HG02571 (cell line): Measurements from ENCODE around the gene MAPK13.

Experiments
- ATAC-seq: cut with Tn5 transposase; IDR thresholded peaks from one replicate; pipeline ENCODE4 v1.9.1; 2021; ENCODE audit warnings: mild to moderate bottlenecking, moderate library complexity; ENCODE audit not compliant: unreplicated experiment

The MAPK13 gene

DNA sequence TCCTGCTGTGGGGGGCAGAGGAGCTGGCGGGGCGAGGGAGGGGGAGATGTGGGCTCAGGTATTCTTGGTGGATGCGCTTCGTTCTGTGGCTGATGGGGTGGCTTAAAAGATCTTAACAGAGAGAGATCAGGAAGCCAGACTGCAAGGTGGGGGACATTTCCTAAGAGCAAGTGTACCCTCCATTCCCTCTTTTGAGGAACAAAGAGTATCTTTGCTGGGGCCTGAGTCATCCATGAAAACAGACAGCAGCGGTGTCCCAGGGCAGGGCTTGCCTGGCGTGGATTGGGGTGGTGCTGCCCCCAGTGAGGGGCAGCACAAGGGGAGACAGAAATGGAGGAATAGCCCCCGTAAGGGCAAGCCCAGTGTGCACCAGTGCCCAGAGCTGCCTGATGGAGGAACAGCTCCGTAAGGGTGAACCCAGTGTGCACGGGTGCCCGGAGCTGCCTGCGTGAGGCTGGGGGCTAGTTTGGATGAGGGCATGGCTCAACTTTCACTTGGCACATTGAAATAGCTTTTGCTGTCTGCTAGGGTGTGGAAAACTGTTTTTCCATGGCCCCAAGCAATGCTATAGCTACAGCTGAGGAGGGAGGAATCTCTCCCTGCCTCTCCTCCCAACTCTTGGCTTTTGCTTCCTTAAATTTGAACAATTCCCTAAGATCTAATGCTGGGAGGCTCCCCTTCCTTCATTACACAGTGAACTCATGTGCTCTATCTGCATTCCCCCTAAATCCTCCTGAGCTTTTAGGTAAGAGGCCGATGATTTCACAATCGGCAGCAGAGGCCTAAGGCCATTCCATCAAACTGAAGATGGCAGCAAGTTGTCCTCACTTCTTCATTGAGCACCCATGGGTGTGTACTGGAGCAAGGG is 12.9 kb downstream of the MAPK13 start:
- no peak for ATAC-seq

DNA sequence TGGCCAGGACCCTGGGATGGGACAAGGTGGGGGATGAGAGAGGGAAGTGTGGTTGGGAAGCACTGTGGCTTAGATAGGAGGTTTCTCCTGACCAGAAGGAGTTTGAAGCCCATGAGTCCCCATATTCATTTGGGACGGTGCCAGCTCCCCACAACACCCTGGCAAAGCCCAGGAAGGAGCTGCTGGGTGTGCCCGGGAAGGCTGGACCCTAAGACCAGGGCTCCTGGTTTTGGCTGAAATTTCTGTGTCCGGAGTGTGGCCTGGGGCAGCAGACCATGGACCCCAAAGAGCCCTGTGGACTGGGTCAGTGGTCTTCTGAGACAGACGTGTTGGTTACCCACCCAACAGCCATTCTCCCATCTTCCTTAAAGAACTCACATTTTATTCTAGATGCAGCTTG is 15.2 kb downstream of the MAPK13 start:
- ATAC-seq: no peak

DNA sequence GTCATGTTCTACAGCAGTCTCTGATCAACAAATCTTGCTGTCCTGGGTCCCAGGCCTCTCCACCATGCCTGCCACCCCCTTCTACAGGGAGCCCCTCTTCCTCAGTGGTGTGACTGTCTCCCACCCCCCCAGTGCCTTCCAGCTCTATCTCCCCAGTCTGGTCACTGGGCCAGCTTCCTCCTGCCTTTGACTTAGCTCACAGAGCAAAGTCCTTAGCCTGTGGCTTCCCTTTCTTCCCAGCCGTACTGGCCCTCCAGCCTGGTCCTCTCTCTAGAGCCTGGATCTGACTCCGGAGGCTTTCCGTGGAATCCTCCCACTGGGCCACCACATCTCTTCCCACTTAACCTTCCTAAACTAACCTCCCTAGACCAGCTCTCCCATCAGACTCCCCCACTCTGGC is 17.0 kb downstream of the MAPK13 start:
- ATAC-seq: no peak

DNA sequence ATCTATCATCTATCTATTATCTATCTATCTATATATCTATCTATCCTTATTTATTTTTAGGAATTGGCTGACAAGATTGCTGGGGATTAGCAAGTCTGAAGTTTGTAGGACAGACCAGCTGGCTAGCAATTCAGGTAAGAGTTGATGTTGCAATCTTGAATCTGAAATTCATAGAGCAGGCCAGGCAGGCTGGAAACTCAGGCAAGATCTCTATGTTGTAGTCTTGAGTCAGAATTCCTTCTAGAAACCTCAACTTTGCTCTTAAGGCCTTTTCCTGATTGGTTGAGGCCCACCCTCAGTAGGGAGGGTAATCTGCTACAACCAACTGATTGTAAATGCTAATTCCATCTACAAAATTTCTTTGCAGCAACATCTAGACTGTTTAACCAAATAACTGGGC is 19.2 kb downstream of the MAPK13 start:
- ATAC-seq: no peak

DNA sequence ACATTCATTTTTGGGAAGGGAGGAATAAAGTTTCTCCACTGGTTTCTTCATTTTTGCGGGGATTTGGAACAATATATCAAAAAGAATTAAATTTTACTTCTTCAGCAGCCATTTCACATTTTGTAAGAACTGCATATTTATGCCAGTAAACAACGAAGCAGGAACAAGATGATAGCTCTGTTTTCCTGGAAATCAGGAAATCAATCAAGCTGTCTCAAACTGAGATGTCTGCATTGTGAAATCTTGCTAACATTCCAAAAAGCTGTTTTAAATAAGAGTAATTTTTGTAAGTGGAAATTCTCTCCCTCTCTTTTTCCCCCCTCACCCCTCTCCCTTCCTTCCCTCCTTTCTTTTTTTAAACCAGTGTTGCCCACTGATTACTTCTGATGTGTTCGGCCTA is 20.0 kb downstream of the MAPK13 start:
- ATAC-seq: no peak

DNA sequence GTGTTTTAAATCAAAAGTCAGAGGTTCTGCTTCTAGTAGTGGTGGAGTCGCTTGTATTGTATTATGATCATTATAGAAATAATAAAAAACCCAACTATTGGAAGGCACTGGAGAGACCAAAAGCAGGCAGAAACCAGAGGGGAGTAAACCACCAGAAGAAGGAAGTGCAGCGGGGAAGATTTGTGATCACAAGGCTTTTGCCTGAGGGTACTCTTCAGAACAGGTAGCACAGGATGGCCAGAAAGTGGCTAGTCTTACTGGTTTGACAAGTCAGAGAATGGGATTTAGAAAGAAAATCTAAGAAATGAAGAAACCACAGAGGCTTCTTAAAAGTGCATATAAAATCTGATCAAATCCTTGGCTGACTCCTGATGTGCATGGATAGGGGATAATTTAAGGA is 24.0 kb downstream of the MAPK13 start:
- ATAC-seq: no peak

DNA sequence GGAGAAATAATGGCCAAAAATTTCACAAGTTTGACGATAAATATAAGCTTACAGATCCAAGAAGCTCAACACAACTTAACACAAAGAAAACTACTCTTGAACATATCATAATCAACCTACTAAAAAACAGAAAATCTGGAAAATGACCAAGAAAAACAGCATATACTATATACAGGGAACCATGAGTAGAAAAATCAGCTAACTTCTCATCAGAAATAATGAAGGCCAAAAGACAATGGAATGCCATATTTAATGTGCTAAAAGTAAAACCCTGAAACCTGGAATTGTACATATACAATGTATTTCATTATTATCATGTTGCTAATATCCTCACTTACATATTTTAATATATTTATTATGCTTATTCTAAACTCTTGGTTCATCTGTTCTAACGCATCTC is 25.3 kb downstream of the MAPK13 start:
- no peak for ATAC-seq

DNA sequence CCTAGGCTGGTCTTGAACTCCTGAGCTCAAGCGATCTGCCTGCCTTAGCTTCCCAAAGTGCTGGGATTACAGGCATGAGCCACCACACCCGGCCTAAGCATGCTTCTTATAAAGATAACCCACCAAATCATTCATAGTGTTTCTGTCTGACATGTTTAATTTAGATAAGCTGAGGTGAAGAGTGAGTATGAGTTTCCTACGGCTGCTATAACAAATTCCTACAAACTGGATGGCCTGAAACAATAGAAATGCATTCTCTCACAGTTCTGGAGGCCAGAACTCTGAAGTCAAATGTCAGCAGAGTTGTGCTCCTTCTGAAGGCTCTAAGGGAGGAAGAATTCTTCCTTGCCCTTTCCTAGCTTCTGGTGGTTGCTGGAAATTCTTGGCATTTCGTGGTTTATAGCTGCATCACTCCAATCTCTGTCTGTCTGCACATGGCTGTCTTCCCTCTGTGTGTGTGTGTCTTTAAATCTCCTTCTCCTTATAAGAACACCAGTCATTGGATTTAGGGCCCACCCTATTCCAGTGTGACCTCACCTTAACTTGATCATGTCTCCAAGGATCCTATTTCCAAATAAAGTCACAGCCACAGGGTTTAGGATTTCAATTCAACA is 29.9 kb downstream of the MAPK13 start:
- ATAC-seq: no peak

DNA sequence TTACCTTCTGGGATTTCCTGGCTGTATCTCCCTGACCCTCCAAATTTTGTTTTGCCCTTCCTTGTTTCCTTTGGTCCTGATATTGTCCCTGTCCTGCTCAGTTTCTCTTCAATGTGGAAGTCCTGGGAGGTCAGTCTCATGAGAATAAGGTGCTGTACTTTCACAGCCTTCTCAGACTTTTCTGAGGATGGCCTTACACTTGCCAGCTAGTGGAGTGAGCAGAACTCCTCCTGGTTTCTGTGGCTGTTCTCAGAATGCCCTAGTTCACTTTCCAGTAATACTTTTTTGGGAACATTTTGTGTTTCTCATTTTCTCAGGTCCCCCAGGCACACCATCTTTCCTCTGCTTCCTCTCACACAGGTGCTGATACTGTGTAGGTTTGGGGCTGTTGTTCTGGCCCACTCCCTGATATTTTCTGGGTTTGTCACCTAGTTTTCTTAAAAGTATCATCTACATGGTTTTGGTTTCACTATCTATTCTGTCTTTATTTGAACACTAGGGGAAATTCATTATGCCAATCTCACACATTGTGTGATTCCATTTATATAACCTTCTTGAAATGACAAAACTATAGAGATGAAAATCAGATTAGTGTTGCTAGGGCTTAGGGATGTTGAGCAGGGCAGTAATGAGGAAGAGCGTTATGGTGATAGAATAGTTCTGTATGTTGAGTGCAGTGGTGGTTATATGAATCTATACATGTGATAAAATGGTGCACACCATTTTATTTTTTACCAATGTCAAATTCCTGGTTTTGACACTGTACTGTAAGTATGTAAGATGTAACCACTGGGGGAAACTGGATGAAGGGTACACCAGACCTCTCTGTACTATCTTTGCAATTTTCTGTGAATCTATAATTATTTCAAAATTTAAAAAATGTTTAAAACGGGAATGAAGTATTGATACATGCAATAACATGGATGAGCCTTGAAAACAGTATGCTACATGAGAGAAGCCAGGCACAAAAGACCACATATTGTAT is 39.0 kb downstream of the MAPK13 start:
- ATAC-seq: no peak

DNA sequence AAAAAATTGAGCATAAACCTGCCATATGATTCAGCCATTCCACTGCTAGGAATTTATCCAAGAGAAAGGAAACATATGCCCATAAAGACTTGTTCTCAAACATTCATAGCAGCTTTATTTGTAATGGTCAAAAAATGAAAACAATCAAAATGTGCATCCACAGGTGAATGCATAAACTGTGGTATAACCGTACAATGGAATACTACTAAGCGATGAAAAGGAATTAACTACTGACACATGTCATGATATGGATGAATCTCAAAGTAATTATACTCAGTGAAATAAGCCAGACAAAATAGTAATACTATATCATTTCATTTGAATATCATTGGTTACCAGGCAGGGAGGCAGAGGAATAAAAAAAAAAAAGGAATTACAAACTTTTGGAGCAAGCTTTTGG is 40.4 kb downstream of the MAPK13 start:
- ATAC-seq: no peak

DNA sequence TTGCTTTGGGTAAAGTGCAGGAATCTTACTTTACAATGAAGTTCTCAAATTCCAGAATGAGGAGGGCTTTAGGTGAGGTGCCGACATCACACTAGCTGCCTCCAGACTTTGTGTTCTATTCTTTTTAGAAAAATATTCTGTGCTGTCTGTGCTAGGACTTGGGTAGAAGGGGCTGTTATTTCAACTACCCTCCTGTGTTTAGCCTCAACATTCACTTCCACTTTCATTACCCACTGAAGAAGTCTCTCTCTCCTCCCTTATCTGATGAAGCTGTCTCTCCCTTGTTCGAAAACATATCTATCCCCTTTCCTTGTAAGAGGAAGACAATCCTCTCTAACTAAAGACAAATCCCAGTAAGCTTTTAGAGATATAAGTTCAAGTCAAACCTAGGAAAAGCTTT is 41.3 kb downstream of the MAPK13 start:
- ATAC-seq: no peak

DNA sequence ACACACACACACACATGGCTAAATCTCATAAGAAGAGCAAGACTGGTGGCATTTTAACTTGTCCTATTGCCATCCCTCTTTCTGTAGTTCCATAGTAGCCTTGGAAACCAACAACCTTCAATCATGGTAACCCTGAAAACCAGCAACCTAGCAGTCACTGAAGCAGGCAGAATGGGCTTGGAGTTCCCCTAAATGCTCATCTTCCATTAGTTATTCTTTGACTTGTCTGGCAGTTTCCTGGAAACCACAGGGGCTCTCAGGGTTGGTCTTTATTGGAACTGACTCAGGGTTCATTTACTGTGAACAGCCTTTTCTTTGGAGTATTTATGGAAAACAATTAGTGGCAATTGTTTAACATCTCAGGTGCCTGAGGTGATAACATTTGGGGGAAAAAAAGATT is 46.9 kb downstream of the MAPK13 start:
- no peak for ATAC-seq

DNA sequence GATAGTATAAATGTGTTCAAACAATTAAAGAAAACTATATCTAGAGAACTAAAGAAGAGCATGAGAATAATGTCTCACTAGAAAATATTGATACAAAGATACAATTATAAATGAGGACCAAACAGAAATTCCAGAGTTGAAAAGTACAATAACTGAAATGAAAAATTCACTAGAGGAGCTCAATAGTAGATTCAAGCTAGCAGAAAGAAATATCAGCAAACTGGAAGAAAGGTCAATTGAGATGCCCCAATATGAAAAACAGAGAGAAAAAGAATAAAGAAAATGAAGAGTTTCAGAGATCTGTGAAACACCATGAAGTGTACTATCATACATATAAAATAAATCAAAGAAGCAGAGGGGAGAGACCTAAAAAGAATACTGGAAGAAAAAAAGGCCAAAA is 48.2 kb downstream of the MAPK13 start:
- no peak for ATAC-seq

DNA sequence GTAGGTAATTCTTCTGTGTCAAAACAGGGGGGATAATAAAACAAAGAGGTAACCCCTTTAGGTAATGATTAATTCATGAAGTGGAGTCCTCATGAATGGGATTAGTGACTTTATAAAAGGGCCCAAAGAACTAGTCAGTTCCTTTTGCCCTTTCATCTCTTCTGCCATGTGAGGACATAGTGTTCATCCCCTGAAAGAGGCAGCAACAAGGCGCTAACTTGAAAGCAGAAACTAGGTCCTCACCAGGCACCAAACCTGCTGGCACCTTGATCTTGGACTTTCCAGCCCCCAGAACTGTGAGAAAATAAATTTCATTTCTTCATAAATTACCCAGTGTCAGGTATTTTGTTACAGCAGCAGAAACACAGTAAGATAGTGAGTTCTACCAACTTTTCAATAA is 49.8 kb downstream of the MAPK13 start:
- ATAC-seq: no peak

DNA sequence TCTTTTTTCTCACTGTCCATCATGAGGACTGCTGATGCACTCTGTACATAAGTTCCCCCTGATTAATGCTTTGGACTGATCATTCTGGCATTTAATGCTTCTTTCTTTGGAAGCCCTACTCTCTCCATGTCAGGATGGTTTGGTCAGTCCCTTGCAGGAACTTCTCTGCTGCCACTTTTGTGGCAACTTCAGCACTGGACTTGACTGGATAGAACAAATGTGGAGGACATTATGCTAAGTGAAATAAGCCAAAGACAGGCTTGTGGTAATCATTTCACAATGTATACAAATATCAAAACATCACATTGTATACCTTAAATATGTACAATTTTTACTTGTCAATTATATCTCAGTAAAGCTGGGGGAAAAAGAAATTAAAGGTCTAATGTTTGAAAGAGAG is 54.0 kb downstream of the MAPK13 start:
- no peak for ATAC-seq

DNA sequence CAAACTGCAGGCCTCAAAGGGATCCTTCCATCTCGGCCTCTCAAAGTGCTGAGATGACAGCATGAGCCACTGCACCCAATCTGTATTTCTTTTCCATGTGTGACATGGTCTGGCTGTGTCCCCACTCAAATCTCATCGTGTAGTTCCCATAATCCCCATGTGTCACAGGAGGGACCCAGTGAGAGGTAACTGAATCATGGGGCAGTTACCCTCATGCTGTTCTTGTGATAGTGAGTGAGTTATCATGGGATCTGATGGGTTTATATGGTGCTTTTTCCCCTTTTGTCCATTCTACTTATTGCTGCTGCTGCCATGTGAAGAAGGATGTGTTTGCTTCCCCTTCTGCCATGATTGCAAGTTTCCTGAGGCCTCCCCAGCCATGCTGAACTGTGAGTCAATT is 55.9 kb downstream of the MAPK13 start:
- no peak for ATAC-seq

DNA sequence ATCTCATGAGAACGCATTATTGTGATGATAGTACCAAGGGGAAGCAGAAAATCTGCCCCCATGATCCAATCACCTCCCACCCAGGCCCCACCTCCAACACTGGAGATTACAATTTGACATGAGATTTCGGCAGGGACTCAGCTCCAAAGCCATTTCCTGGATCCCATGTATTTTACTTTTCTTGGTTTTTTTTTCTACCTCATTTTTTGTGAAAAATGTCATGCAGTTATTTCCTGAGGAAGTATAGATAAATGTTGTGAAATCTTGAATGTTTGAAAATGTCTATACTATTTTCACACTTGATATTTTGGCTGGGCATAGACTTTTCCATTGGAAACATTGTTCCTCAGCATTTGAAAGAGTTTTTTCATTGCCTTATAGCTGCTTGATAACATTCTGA is 57.1 kb downstream of the MAPK13 start:
- ATAC-seq: no peak
